ENCODE data around the gene ARFIP1. TPM values are rescaled to one million over a fixed set of nuclear protein-coding genes. Genes with fewer than 3 reads are reported as not detected.
"Not testable (repeated sequence)": the region's sequence is repeated elsewhere in the genome, so short reads cannot be mapped to it uniquely, and the experiment has no call there.

The ARFIP1 gene
- total RNA-seq, 1 donor from 2014 or later: 34.4 TPM

DNA sequence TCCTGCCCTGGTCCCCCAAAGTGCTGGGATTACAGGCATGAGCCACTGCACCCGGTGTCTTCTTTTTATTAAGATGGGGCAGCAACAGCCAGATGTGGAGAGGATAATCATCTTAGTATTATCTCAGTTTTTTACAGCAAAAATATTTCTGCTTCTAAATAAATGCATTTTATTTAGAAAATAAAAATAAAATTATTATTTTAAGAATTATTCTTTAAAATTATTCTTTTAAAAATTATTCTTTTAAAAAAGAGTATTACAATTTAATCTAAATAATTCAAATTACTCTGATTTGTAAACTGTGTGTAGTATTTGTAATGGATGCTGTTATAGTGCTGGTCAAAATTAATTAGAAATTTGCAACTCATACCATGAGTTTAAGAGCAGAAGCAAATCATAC is 67.6 kb downstream of the ARFIP1 start:
- no peak for DNase-seq

DNA sequence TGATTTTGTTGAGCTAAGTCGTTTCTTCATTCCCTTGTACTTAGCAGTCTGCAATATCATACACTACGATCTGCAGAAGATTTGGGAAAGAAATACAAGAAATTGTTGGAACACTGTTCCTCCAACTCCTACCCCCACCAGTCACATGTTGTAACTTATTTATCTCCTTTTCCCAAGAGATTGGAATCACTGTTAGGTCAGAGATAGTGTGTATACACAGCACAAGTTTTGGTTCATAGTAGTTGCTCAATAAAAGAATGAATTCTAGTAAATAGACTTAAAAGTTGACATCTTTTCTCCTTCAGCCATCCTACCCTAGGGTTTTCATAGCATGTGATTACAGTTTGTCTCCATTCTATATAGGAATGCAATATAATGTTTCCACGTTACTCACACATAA is 68.8 kb downstream of the ARFIP1 start:
- DNase-seq: no peak

DNA sequence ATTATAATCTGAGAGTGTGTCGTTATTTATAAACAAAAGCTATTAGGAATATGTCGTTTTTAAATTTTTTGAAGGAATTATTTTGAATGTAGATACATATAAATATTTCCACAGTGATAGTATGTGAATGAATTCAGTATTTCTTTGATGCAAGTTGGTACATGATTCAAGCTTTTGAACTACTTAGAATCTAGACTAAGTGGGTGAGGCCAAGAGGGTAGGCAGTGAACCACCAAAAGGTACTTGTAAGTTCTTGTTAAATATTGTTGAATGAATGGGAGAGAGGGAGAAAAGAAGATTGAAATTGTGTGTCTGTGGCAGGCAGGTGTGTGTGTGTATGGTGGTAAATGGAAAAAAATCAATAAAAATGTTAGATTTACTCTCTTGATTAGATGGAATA is 69.6 kb downstream of the ARFIP1 start:
- no peak for DNase-seq

DNA sequence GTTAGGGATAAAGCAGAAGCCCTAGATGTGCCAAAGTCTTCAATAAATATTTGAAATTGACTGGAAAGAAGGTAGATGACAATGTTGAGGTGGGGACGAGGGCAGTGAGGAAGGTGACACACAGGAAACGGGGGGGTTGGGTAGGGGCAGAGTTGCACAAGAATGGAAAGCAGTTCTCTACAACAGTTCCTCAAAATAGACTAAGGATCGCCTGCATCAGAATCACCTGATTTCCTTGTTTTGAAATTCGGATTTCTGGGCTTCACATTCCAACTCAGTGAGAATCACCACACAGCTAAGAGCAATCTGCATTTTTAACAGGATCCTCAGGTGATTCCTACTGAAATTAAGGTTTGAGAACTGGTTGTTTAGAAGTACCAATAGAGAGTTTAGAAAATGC is 70.6 kb downstream of the ARFIP1 start:
- peak; percentile 33 for DNase-seq

DNA sequence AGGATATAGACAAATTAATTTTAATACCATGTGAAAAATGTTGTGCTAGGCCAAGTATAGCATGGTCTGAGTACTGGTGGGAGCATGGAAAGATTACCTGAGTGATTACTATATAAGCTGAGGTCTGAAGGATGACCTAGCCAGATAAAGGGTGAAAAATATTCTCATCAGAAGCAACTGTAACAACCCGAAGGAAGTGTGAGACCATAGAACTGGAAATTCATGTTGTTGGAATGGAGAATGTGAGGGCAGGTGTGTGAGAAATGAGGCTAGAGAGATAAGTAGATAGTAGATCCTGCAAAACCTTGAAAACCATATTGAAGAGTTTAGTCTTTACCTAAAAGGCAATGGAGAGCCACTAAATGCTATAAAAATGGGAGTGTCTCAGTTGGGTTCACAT is 71.5 kb downstream of the ARFIP1 start:
- DNase-seq: no peak

DNA sequence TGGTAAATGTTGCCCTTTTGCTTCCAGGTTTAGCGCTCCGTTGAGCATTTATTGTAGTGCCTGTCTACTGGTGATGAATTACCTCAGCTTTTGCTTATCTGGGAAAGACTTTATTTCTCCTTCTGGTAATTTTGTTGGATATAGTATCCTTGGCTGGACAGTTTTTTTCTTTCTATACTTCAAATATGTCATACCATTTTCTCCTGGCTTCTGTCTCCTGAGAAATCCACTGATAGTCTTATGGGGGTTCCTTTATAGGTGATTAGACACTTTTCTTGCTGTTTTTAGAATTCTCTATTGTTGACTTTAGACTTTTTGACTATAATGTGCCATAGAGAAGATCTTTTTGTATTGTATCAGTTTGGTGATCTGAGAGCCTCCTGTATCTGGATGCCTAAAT is 73.5 kb downstream of the ARFIP1 start:
- no peak for DNase-seq

DNA sequence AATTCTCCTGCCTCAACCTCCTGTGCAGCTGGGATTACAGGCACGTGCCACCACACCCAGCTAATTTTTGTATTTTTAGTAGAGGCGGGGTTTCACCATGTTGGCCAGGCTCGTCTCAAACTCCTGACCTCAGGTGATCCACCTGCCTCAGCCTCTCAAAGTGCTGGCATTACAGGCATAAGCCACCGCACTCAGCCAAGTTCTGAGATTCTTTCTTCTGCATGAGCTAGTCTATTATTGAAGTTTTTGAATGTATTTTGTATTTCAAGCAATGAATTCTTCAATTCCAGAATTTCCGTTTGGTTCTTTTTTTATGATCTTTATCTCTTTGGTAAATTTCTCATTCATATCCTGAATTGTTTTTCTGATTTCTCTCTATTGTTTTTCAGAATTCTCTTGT is 74.3 kb downstream of the ARFIP1 start:
- not testable (repeated sequence) for DNase-seq

DNA sequence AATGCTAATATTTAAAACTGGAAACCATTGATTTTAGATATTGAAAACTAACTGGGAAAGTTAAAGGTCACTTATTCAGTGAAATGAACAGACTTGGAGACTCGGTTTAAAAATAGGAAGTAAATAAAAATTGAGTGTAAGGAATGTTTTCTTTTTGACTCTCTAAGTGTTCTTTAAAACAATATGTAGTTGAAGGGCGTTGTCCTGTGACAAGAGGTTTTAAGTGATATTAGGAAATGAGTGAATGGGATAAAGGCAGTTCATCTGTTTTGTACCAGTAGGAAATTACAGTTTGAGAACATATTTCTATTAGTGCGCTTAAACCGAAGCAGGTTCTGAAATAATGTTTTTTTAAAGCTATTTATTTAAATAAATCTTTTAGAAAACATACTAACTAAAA is 77.2 kb downstream of the ARFIP1 start:
- no peak for DNase-seq

DNA sequence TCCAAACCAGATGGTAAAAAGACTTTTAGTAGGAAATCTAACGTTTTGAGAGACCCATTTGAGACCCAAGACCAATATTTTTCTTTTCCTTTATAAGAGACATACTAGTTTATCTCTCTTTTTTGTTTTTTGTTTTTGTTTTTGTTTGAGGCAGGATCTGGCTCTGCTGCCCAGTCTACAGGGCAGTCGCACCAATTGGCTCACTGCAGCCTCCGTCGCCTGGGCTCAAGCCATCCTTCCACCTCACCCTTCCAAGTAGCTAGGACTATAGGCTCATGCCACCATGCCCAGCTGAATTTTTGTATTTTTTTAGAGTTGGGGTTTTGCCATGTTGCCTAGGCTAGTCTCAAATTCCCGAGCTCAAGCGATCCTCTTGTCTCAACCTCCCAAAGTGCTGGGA is 79.2 kb downstream of the ARFIP1 start:
- DNase-seq: no peak

DNA sequence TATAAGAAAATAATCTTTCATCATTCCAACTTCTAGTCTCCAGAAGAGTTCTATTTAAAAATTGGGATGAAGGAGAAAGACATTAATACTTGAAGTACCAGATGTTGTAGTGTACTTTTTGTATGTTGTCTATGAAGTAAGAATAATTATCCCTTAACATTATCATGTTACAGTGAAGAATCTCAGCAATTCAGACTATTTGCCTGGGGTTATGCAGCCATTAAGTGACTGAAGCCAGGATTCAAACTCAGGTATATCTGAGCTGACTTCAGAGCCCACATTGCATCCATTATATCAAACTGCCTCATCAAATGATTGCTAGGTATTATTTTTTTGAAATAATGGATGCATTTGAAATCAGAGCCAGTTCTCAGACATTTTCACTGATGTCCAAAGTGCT is 80.3 kb downstream of the ARFIP1 start:
- DNase-seq: no peak

DNA sequence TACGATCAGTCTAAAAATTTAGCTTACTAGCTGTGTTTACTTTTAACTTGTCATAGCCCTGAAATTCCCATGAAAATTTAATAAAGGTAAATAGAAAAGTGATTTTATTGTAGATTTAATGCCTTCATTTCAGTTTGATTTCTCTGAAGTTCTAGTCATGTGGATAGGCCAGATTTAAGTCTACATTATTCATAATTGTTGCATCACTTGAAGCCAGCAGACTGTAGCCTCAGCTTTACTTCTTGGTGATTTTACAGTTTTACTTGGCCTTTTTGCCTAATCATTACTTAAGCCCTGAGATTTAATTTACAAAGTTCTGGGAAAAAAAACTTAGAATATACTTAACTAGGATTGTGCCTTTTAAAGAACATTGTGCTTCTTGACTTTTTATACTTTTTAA is 82.9 kb downstream of the ARFIP1 start:
- DNase-seq: no peak

DNA sequence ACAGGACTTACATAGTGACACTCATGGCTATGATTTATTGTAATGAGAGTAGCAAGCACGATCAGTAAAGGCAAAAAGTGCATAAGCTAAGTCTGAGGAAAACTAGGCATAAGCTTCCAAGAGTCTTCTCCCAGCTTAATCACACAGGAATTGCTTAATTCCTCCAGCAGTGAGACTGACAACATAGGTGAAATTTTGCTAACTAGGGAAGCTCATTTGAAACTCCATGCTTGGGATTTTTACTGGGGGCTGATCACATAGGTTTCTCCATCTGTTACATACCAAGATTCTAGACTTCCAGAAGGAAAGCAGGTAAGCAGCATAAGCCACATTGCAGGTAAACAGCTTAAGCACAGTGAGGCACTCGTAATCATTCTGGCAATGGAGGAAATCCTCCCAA is 84.6 kb downstream of the ARFIP1 start:
- DNase-seq: no peak

DNA sequence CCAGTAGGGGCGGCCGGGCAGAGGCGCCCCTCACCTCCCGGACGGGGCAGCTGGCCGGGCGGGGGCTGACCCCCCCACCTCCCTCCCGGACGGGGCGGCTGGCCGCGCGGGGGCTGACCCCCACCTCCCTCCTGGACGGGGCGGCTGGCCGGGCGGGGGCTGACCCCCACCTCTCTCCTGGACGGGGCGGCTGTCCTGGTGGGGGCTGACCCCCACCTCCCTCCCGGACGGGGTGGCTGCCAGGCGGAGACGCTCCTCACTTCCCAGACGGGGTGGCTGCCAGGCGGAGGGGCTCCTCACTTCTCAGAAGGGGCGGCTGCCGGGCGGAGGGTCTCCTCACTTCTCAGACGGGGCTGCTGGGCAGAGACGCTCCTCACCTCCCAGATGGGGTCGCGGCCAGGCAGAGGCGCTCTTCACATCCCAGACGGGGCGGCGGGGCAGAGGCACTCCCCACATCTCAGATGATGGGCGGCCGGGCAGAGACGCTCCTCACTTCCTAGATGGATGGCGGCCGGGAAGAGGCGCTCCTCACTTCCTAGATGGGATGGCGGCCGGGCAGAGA is 86.8 kb downstream of the ARFIP1 start:
- not testable (repeated sequence) for DNase-seq

DNA sequence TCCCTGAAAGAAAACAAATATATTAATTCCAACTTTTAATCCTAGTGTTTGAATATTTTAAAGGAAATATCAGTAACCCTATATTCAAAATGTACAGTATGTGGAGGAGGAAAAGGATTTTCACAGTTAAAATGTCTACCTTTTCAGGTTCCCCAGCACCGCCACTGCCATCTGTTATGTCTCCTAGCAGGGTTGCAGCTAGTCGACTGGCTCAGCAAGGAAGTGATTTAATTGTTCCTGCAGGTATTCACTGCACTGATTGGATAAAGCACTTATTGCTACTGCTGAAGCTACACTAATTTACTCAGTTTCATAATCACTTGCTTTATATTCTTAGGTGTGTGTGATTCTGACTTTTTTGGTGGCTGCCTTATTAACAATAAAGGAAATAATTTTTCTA is 90.9 kb downstream of the ARFIP1 start:
- no peak for DNase-seq

DNA sequence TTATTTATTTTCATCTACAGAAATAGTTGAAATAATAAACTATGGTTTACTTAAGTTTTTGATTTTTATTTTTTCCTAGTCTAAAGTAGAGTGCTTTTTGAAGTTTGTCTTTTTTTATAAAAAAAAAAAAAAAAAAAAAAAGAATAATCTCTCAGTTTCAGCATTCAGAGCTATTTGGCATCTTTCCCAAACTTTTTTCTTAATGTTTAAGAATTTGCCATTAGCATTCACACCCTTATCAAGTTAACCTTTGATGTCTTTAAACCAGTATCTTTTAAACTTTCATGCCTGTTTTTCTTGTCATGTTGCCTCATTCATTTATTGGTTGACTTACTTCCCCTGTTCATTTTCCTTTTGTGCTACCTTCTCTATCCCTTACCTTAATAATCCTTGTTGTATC is 95.5 kb downstream of the ARFIP1 start:
- DNase-seq: no peak

DNA sequence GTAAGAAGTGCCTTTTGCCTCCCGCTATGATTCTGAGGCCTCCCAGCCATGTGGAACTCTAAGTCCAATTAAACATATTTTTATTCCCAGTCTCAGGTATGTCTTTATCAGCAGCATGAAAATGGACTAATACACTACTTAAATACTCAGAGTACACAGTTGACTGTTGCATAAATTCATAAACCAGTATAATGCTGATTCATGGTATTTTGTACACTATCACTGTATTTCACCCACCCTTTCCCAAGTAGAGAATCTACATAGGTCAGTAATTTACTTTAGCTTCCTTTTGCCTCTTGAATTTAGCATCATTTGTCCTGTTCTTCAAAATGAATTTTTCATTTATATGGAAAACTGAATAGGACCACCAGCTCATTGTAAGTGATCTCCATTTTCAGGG is 98.1 kb downstream of the ARFIP1 start:
- DNase-seq: no peak

DNA sequence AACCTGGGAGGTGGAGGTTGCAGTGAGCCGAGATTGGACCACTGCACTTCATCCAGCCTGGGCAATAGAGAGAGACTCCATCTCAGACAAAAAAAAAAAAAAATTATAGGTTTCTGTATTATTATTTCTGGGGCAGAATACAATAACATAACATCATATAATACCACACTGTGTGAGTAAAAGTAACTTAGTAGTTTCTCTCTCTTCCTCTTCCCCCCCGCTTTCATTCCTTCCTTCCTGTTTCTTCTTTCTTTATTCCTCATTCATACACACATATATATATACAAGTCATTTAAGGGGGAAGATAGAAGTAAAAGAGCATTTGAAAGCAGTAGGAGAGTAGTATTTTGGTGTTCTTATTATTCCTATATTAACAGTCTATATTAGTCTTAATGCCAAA is 100.5 kb downstream of the ARFIP1 start:
- DNase-seq: no peak

DNA sequence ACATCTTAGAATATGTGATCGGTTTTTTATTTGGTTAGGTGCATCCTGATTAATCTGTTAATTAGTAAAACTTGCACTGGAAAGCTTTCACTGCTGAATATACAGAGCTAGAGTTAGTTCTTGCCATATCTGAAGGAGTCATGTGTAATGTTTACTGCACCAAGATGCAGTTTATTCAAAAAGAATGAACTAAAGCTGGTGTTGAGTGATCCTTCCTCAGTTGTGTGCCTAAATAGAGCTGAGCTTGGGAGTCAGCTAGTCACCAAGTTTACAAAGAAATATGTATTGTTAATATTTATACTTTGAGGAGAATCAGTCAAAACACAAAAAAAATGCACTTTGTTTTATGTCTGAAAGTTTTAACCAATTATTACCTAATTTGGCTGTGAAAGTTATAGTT is 102.2 kb downstream of the ARFIP1 start:
- no peak for DNase-seq

DNA sequence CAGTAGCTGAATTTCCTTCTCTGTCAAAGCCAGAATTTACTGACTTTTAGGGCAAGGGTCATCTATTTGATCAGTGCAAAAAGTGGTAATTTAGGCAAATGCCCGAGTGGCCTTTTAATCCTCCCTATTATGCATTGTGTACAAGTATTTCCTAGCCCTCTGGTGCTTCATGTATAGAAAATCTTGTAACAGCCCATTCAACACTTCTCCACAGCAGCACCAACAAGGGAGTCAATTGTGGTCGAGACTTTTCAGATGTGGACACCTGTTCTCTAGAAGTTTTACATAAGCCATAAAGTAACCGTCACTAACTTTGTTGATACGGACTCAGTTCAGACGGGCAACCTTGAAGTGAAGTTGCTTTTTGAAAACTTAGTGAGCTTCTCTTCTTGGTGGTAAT is 105.4 kb downstream of the ARFIP1 start:
- no peak for DNase-seq

DNA sequence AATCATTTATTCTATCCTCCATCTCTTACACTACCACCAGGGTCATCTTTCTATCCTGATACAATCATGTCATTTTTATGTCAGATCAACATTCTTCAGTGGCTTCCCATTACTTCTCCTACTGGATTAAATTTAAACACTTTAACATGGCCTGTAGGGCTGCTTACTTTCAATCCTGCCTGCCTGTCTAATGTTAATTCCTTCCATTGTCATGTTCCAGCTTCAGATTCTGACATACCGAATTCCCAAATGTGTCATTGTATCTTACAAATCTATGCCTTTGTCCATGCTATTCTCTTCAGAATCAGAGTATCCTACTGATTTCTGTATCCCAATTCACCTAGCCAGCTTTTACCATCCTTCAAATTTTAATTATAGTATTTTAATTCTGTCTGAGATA is 106.4 kb downstream of the ARFIP1 start:
- no peak for DNase-seq

DNA sequence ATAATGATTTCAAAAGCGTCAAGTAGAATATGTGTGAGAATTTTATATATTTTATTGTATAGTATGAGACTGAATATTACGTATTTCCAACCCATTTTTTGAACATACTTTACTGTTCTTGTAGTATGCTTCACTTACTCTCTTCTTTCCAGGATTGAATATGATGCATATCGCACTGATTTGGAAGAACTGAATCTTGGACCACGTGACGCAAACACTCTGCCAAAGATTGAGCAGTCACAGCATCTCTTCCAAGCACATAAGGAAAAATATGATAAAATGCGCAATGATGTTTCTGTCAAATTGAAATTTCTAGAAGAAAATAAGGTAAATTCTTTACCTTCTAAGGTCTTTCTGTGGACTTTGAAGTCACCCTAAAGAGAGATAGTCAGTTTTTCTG is 108.2 kb downstream of the ARFIP1 start:
- DNase-seq: no peak

DNA sequence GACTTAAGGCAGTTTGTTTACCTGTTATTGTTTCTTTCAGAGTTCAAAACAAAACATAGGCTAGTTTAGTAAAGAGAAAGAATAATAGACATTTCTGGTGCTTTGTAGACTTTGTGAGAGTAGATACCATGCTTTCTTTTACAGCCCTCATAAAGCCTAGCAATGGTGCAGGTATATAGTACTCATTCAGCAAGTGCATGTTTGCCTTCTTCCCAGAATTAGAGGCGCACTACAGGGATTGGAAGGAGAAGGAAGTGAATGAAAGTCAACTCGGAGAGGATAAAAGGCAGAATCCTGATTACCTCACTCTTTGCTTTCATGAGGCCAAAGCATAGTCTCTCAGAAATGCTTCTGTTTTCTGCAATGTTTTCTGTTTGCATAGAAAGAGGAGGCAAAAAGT is 113.2 kb downstream of the ARFIP1 start:
- no peak for DNase-seq

DNA sequence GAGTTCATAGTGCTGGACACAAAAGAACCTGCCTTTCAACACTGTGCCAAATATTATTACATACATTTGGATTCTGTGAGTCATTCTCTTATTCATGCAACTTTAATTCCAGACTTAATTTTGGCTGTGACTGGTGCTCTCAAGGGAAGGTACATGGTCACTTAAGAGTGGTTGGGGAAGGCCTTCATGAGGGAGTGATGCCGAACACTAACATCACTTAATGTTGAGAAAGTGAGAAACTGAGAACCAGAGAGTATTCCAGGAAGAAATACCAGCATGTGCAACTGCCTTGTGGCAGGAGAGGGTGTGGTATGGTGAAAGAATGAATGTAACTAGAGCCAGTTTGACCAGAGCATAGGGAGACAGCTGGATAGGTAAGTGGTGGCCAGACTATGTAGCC is 114.9 kb downstream of the ARFIP1 start:
- DNase-seq: peak; percentile 3

DNA sequence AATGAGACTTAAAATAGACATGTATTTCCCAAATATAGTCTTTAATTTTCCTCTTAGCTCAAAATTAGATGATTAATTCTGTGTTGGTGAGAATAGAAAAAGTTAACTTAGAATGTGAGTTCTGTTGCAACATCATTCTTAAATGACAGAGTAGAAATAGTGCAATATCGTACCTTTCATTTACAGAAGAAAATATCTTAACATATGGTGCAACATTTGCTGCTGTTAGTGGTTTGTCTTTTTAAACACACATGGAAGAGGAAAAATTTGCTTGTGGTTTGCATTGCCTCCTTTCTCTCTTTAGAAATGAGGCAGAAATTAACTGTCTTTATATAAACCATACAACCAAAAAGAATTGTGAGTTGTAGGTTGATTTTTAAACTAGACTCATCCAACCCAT is 117.1 kb downstream of the ARFIP1 start:
- no peak for DNase-seq

DNA sequence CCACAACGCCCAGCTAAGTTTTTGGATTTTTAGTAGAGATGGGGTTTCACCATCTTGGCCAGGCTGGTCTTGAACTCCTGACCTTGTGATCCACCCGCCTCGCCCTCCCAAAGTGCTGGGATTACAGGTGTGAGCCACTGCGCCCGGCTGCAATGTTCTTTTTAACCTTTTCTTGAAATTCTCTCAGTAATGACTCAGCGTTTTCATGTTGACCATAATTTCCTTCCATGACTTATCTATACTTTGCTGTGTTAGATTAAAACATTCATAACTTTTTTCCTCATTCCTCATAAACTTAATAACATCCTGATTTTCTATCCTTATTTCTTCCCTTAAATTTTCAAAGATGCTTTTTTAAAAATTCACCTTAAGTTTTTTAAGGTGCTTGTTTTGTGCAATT is 118.4 kb downstream of the ARFIP1 start:
- not testable (repeated sequence) for DNase-seq

DNA sequence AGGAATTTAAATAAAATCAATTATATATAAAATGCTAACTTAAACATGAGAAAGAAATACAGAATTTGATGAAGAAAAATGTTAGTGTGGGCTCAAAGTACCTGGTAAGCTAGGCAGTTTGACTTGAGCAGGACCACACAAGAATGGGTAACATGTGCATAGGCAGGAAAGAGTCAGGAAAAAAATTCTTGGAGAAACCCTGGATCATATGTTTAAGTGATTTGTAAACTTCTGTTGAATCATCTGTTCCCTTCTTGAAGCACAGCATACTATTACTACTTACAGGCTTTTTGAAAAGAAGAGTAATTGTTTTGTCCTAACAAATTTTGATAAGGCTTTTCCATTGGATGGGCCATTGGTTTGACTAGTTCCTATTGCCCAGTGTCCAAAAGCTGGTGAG is 118.9 kb downstream of the ARFIP1 start:
- DNase-seq: no peak

All from dermis blood vessel endothelial cell (primary cell).